Measurements from ENCODE around the gene MAP4K5.

DNA sequence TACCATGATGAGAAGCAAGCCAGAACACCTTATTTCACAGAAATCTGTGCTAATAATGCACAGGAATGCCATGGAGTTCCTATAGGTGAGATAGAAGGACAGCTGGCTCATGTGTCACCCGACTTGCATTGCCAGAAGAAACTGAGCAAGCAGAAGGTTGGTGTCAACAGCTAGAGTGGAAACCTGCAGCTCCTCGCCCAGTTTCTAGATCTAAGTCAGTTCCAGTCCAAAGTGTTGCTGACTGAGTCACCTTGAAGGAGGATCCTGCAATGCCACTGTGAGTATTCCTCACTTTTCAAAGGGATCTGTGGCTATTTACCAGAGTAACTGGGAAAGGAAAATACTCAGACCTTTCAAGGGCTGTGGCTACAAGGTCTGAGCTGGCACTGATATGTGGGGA is 152.8 kb downstream of the MAP4K5 start:
- no peak for TF ChIP-seq POLR2A (IDR thresholded peaks at IDR 0.05)
- TF ChIP-seq CTCF (IDR thresholded peaks at IDR 0.05), result no peak
